Panc1 (cell line): ENCODE data around the gene DCTN1.

Experiments
- POLR2AphosphoS5 ChIP-seq: IDR thresholded peaks from 2 replicates; pipeline ENCODE4 v1.6.1; 2012; ENCODE audit warnings: mild to moderate bottlenecking, low read depth, low read length, moderate library complexity
- SIN3A ChIP-seq: IDR thresholded peaks from 2 replicates; pipeline ENCODE4 v1.6.1; 2012; ENCODE audit warnings: low read depth, mild to moderate bottlenecking, low read length, moderate library complexity, borderline replicate concordance; ENCODE audit not compliant: insufficient read depth
- TF ChIP-seq, protein P1 (sequence below), 2 experiments: IDR thresholded peaks; 2 replicates each; pipeline ENCODE4 v1.6.1; 2011 to 2012; ENCODE audit warnings: low read depth in 2 of 2, control low read depth in 1 of 2, low read length in 1 of 2, mild to moderate bottlenecking in 1 of 2, moderate library complexity in 1 of 2; ENCODE audit not compliant: insufficient read depth in 1 of 2
- TF ChIP-seq, protein P2 (sequence below): fragments of 450-650 bp; IDR thresholded peaks from 2 replicates; pipeline ENCODE4 v1.5.1; 2017; ENCODE audit warnings: mild to moderate bottlenecking

DNA sequence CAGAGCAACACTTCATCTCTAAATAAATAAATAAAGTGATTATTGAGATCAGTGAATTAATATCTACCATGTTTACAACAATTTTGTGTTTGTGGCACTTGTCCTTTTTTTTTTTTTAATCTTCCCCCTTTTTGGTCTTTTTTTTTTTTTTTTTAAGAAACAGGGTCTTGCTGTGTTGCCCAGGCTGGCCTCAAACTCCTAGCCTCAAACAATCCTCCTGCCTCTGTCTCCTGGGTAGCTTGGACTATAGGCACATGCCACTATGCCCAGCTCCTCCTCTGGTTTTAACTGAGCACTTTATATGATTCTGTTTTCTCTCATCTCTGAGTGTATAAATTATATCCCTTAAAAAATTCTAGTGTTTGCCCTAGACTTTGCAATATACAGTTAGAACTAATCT lies 67.2 kb downstream of the DCTN1 start:
- TF ChIP-seq POLR2AphosphoS5 = no peak
- TF ChIP-seq, protein P1, sequence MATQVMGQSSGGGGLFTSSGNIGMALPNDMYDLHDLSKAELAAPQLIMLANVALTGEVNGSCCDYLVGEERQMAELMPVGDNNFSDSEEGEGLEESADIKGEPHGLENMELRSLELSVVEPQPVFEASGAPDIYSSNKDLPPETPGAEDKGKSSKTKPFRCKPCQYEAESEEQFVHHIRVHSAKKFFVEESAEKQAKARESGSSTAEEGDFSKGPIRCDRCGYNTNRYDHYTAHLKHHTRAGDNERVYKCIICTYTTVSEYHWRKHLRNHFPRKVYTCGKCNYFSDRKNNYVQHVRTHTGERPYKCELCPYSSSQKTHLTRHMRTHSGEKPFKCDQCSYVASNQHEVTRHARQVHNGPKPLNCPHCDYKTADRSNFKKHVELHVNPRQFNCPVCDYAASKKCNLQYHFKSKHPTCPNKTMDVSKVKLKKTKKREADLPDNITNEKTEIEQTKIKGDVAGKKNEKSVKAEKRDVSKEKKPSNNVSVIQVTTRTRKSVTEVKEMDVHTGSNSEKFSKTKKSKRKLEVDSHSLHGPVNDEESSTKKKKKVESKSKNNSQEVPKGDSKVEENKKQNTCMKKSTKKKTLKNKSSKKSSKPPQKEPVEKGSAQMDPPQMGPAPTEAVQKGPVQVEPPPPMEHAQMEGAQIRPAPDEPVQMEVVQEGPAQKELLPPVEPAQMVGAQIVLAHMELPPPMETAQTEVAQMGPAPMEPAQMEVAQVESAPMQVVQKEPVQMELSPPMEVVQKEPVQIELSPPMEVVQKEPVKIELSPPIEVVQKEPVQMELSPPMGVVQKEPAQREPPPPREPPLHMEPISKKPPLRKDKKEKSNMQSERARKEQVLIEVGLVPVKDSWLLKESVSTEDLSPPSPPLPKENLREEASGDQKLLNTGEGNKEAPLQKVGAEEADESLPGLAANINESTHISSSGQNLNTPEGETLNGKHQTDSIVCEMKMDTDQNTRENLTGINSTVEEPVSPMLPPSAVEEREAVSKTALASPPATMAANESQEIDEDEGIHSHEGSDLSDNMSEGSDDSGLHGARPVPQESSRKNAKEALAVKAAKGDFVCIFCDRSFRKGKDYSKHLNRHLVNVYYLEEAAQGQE (IDR thresholded peaks at IDR 0.05; ENCODE audit: insufficient read depth in 1 of 2, low read depth in 2 of 2, low read length in 1 of 2) = no peak
- TF ChIP-seq, protein P2, sequence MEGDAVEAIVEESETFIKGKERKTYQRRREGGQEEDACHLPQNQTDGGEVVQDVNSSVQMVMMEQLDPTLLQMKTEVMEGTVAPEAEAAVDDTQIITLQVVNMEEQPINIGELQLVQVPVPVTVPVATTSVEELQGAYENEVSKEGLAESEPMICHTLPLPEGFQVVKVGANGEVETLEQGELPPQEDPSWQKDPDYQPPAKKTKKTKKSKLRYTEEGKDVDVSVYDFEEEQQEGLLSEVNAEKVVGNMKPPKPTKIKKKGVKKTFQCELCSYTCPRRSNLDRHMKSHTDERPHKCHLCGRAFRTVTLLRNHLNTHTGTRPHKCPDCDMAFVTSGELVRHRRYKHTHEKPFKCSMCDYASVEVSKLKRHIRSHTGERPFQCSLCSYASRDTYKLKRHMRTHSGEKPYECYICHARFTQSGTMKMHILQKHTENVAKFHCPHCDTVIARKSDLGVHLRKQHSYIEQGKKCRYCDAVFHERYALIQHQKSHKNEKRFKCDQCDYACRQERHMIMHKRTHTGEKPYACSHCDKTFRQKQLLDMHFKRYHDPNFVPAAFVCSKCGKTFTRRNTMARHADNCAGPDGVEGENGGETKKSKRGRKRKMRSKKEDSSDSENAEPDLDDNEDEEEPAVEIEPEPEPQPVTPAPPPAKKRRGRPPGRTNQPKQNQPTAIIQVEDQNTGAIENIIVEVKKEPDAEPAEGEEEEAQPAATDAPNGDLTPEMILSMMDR = no peak
- no peak for TF ChIP-seq SIN3A
